Measurements from ENCODE around the gene CACNA2D2. TPM values are rescaled to one million over a fixed set of nuclear protein-coding genes. Genes with fewer than 3 reads are reported as not detected.

The CACNA2D2 gene
- total RNA-seq, 1 experiment from 2014 or later, result 27.7 TPM

GRCh38 chr3:50494126-50494525, 9.3 kb downstream of the CACNA2D2 start:
- Histone ChIP-seq H3K14ac (ENCODE audit: insufficient read depth, low read length) (no peak overlapping the region), H4K91ac (ENCODE audit: insufficient read length, low read depth, low read length) (no peak overlapping the region), H2BK20ac (ENCODE audit: low read depth, low read length, poor library complexity, severe bottlenecking) (no peak overlapping the region), H3K27ac (ENCODE audit: insufficient read length, low read depth, low read length) (no peak overlapping the region), H2BK120ac (ENCODE audit: low read depth, low read length, poor library complexity, severe bottlenecking) (no peak overlapping the region), H3K79me1 (ENCODE audit: insufficient read depth, low read depth, low read length, poor library complexity, severe bottlenecking) (no peaks in the 10 kb centered on the region), H3K27me3 (ENCODE audit: insufficient read depth, low read length) (no peaks in the 10 kb centered on the region), H3T11ph (ENCODE audit: low read length) (no peak overlapping the region), H3K9ac (ENCODE audit: extremely low read depth, insufficient read length, low read length) (no peak overlapping the region), H3K23ac (ENCODE audit: insufficient read length, low read depth, low read length) (no peak overlapping the region), H4K5ac (ENCODE audit: insufficient read length, low read depth, low read length) (no peak overlapping the region), H3K56ac (ENCODE audit: insufficient read length, low read depth, low read length) (no peak overlapping the region), H3K23me2 (ENCODE audit: insufficient read length, low read depth, low read length, poor library complexity, severe bottlenecking) (peaks cover 3% of the 10 kb centered on the region), H4K8ac (replicated peaks; ENCODE audit: insufficient read length, low read depth, low read length) (no peak overlapping the region), H3K4me1 (ENCODE audit: insufficient read depth, low read length) (peaks cover 22% of the 10 kb centered on the region), H2AFZ (ENCODE audit: low read length) (no peak overlapping the region), H2AK5ac (ENCODE audit: insufficient read length, low read length) (no peak overlapping the region), H2BK12ac (ENCODE audit: insufficient read length, low read depth, low read length) (no peak overlapping the region), H2BK15ac (ENCODE audit: low read depth, low read length) (no peak overlapping the region), H3K4ac (ENCODE audit: low read depth, low read length) (no peak overlapping the region), H3K79me2 (ENCODE audit: insufficient read depth, low read length) (no peaks in the 10 kb centered on the region), H2BK5ac (ENCODE audit: insufficient read length, low read length) (no peak overlapping the region), H3K18ac (ENCODE audit: insufficient read length, low read depth, low read length) (no peak overlapping the region), H3K4me2 (ENCODE audit: insufficient read depth, insufficient read length, low read length) (no peak overlapping the region), H3K9me3 (ENCODE audit: control insufficient read depth, low read depth, low read length) (no peaks in the 10 kb centered on the region), H4K20me1 (ENCODE audit: control insufficient read depth, insufficient read depth, insufficient read length) (no peaks in the 10 kb centered on the region)
- H3K9me3 Mint-ChIP-seq, result no peaks in the 10 kb centered on the region
- H3K36me3 Mint-ChIP-seq (ENCODE audit: insufficient read depth in 1 of 3, low read depth in 3 of 3), result peaks cover 0 to 2% (median 0%) of the 10 kb centered on the region in 3 experiments; a peak in 2 of 7 replicates
- peaks cover 62 to 69% of the 10 kb centered on the region in 2 experiments for H3K4me1 Mint-ChIP-seq
- WGBS (ENCODE audit: extremely low coverage, insufficient read length, low lambda C conversion rate), result no CpG with 5 or more reads among the region's 8 CpGs
- TF ChIP-seq, protein P1, sequence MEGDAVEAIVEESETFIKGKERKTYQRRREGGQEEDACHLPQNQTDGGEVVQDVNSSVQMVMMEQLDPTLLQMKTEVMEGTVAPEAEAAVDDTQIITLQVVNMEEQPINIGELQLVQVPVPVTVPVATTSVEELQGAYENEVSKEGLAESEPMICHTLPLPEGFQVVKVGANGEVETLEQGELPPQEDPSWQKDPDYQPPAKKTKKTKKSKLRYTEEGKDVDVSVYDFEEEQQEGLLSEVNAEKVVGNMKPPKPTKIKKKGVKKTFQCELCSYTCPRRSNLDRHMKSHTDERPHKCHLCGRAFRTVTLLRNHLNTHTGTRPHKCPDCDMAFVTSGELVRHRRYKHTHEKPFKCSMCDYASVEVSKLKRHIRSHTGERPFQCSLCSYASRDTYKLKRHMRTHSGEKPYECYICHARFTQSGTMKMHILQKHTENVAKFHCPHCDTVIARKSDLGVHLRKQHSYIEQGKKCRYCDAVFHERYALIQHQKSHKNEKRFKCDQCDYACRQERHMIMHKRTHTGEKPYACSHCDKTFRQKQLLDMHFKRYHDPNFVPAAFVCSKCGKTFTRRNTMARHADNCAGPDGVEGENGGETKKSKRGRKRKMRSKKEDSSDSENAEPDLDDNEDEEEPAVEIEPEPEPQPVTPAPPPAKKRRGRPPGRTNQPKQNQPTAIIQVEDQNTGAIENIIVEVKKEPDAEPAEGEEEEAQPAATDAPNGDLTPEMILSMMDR (conservative IDR thresholded peaks at IDR 0.05), result no peak
- DNase-seq, result no peak
- H3K4me3 Mint-ChIP-seq, result no peak overlapping the region
- H3K27ac Mint-ChIP-seq, result peak overlapping the region in 1 of 3 experiments; percentile 65; a peak in 1 of 7 replicates
- H3K27me3 Mint-ChIP-seq (ENCODE audit: low read depth), result peaks cover 6% of the 10 kb centered on the region
